K562 (cell line): Measurements from ENCODE around the gene NLRP6. TPM values are rescaled to one million over a fixed set of nuclear protein-coding genes. Genes with fewer than 3 reads are reported as not detected.

Experiments
- CHD2 ChIP-seq: IDR thresholded peaks from 2 replicates; pipeline ENCODE4 v1.6.1; 2011; ENCODE audit warnings: low read depth, low read length
- ELF2 ChIP-seq: fragments of 250-450 bp; sonication (Bioruptor Pico); IDR thresholded peaks from 2 replicates; pipeline ENCODE4 v1.5.0; 2021; ENCODE audit warnings: mild to moderate bottlenecking
- EP400 ChIP-seq: fragments of 450-650 bp; IDR thresholded peaks from 2 replicates; pipeline ENCODE4 v1.6.1; 2017; ENCODE audit warnings: antibody characterized with exemption, mild to moderate bottlenecking, moderate library complexity
- HDAC1 ChIP-seq, 2 experiments: fragments of 450-650 bp; IDR thresholded peaks; 2 replicates each; pipeline ENCODE4 v1.6.1; 2016 to 2017; ENCODE audit warnings: inconsistent platforms in 1 of 2, mild to moderate bottlenecking in 1 of 2, moderate library complexity in 1 of 2
- HDGF ChIP-seq: fragments of 450-650 bp; IDR thresholded peaks from 2 replicates; pipeline ENCODE4 v1.6.1; 2016
- IFI16 ChIP-seq: fragments of 250-450 bp; sonication (Bioruptor Pico); IDR thresholded peaks from 2 replicates; pipeline ENCODE4 v2.1.2; 2022; ENCODE audit warnings: mild to moderate bottlenecking, inconsistent platforms
- L3MBTL2 ChIP-seq: fragments of 450-650 bp; IDR thresholded peaks from 2 replicates; pipeline ENCODE4 v1.6.1; 2016; ENCODE audit warnings: mild to moderate bottlenecking, moderate library complexity
- MAZ ChIP-seq, 2 experiments: fragments of 450-650 bp in 1 of 2; sonication (generic) in 1 of 2; formaldehyde crosslinking; IDR thresholded peaks in 1 of 2; conservative IDR thresholded peaks in 1 of 2; 2 replicates each; pipeline versions ENCODE4 v1.4.0 to v1.5.0; 2020; ENCODE audit warnings: mild to moderate bottlenecking in 1 of 2, missing genetic modification reagents in 1 of 2
- NRF1 ChIP-seq, 2 experiments: fragments of 450-650 bp; IDR thresholded peaks in 1 of 2; conservative IDR thresholded peaks in 1 of 2; 2 replicates each; pipeline ENCODE4 v1.6.1; 2014; ENCODE audit warnings: mild to moderate bottlenecking in 2 of 2
- RBFOX2 ChIP-seq: fragments of 200-400 bp; formaldehyde crosslinking; IDR thresholded peaks from 2 replicates; pipeline ENCODE4 v1.6.1; 2017; ENCODE audit warnings: low read depth, mild to moderate bottlenecking, low read length, moderate library complexity
- SMARCA4 ChIP-seq: fragments of 450-650 bp; IDR thresholded peaks from 2 replicates; pipeline ENCODE4 v1.6.1; 2016
- SUPT5H ChIP-seq: fragments of 450-650 bp; IDR thresholded peaks from 2 replicates; pipeline ENCODE4 v1.6.1; 2016
- TOE1 ChIP-seq, 2 experiments: fragments of 450-650 bp in 1 of 2; sonication (generic) in 1 of 2; formaldehyde crosslinking in 1 of 2; IDR thresholded peaks; 2 replicates each; pipeline versions ENCODE4 v1.7.1 to v1.8.0; 2016 to 2022; ENCODE audit warnings: borderline replicate concordance in 2 of 2, mild to moderate bottlenecking in 2 of 2, antibody characterized with exemption in 1 of 2, inconsistent platforms in 1 of 2, low read depth in 1 of 2, missing genetic modification reagents in 1 of 2, moderate library complexity in 1 of 2
- ZBTB40 ChIP-seq, 2 experiments: fragments of 450-650 bp in 1 of 2; sonication (generic) in 1 of 2; formaldehyde crosslinking in 1 of 2; IDR thresholded peaks; 2 replicates each; pipeline versions ENCODE4 v1.7.1 to v1.9.0; 2016 to 2022; ENCODE audit warnings: inconsistent platforms in 1 of 2, mild to moderate bottlenecking in 1 of 2, missing genetic modification reagents in 1 of 2
- ZFX ChIP-seq: sonication (generic); formaldehyde crosslinking; IDR thresholded peaks from 2 replicates; pipeline ENCODE4 v1.8.0; 2022; ENCODE audit warnings: mild to moderate bottlenecking, missing genetic modification reagents, moderate library complexity
- ZNF24 ChIP-seq: fragments of 450-650 bp; IDR thresholded peaks from 2 replicates; pipeline ENCODE4 v1.6.1; 2016
- polyA plus RNA-seq, 8 experiments: library from polyadenylated mRNA; depleted of rRNA in 4 of 8; stranded (reverse) in 5 of 8; unstranded in 3 of 8; fragments of >200 nt; fragmentation: Nextera tagmentation in 2 of 8; fragmentation: Illumina TruSeq in 1 of 8; extraction: Ambion mirVana in 2 of 8; extraction: Trizol in 1 of 8; gene quantifications; 2 replicates each; pipeline versions ENCODE4 v1.2.1 to v1.2.3, GENCODE V29; 2011 to 2014; ENCODE audit warnings: inconsistent platforms in 1 of 8, missing spikeins in 1 of 8
- total RNA-seq, 7 experiments: library from RNA; depleted of rRNA in 6 of 7; stranded (reverse); fragments of >200 nt in 6 of 7; fragmentation: Illumina TruSeq in 2 of 7; extraction: Trizol in 2 of 7; gene quantifications; 2 replicates each; pipeline versions ENCODE4 v1.2.1 to v1.2.3, GENCODE V29; 2011 to 2021; ENCODE audit warnings: low replicate concordance in 1 of 7
- TF ChIP-seq, protein P1 (sequence below): conservative IDR thresholded peaks from 2 replicates; pipeline ENCODE4 v1.6.1; 2011; ENCODE audit warnings: low read depth, mild to moderate bottlenecking, low read length; ENCODE audit not compliant: control insufficient read depth

Gene NLRP6
- total and polyA plus RNA-seq, 9 of the 15 experiments (the other 6 are each of a cell fraction or from before 2014, with no cell fraction given) = 0.03 to 0.18 (median 0.15) TPM; not detected in 5

DNA sequence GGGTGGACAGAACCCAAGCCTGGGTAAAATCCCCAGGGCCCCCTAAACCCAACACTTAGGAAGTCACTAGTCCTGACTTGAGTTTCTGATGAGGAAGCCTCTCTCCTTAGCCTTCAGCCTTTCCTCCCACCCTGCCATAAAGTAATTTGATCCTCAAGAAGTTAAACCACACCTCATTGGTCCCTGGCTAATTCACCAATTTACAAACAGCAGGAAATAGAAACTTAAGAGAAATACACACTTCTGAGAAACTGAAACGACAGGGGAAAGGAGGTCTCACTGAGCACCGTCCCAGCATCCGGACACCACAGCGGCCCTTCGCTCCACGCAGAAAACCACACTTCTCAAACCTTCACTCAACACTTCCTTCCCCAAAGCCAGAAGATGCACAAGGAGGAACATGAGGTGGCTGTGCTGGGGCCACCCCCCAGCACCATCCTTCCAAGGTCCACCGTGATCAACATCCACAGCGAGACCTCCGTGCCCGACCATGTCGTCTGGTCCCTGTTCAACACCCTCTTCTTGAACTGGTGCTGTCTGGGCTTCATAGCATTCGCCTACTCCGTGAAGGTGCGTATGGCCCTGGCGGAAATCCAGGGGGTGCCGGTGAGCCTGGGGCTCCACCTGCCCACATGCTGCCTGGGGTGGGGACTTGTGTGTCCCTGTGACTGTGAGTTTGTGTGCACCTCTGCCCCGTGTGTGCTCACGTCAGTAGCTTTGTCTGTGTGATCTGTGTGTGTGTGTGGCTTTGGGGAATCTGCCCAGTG, 35.8 kb downstream of the NLRP6 start, which contains the start of gene IFITM1 (continued):
- TF ChIP-seq SUPT5H (peak; percentile 96), ZBTB40 (IDR thresholded peaks at IDR 0.05) (peak; percentile 36; the same call in 1 of the 2 replicates), ZBTB40 (CRISPR knock-in tag; IDR thresholded peaks at IDR 0.05) (no peak), ELF2 (0 out of 2 replicates have a peak, but pooled peaks have one; percentile 36), MAZ (CRISPR knock-in tag; conservative IDR thresholded peaks at IDR 0.05 in 1 of 2, IDR thresholded peaks at IDR 0.05 in 1 of 2) (peak; percentile 14 to 35; a peak in 1 of 4 replicates), IFI16 (CRISPR knock-in tag) (no peak), TOE1 (IDR thresholded peaks at IDR 0.05; ENCODE audit: borderline replicate concordance) (peak; percentile 38; the same call in 1 of the 2 replicates), TOE1 (CRISPR knock-in tag; IDR thresholded peaks at IDR 0.05; ENCODE audit: borderline replicate concordance, low read depth) (no peak), CHD2 (peak; percentile 16; the same call in 1 of the 2 replicates), EP400 (peak; percentile 67), L3MBTL2 (0 out of 2 replicates have a peak, but pooled peaks have one; percentile 34), NRF1 (conservative IDR thresholded peaks at IDR 0.05 in 1 of 2, IDR thresholded peaks at IDR 0.05 in 1 of 2) (peak in 1 of 2 experiments; percentile 14; a peak in 1 of 4 replicates), ZFX (CRISPR knock-in tag) (peak; percentile 67; the same call in 1 of the 2 replicates), HDAC1 (IDR thresholded peaks at IDR 0.05) (peak in 1 of 2 experiments; percentile 85; a peak in 2 of 4 replicates), RBFOX2 (peak; percentile 74), HDGF (peak; percentile 54; the same call in 1 of the 2 replicates), ZNF24 (no peak), SMARCA4 (peak; percentile 31; the same call in 1 of the 2 replicates)
- TF ChIP-seq, protein P1, sequence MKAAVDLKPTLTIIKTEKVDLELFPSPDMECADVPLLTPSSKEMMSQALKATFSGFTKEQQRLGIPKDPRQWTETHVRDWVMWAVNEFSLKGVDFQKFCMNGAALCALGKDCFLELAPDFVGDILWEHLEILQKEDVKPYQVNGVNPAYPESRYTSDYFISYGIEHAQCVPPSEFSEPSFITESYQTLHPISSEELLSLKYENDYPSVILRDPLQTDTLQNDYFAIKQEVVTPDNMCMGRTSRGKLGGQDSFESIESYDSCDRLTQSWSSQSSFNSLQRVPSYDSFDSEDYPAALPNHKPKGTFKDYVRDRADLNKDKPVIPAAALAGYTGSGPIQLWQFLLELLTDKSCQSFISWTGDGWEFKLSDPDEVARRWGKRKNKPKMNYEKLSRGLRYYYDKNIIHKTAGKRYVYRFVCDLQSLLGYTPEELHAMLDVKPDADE = 0 out of 2 replicates have a peak, but pooled peaks have one; percentile 25
